T-helper 1 cell treated with Interleukin-12 subunit alpha and Interleukin-12 subunit beta and Interleukin-4 antibody, amounts not matched to agents 30 ng/mL and 1 ng/mL, for 36 hours (primary cell): ENCODE measurements around the gene TM4SF18. TPM values are rescaled to one million over a fixed set of nuclear protein-coding genes. Genes with fewer than 3 reads are reported as not detected.

Experiments
- intact Hi-C: fragments of 100-400 bp; cut with micrococcal nuclease; formaldehyde crosslinking; loops from one replicate; pipeline ENCODE4 v1.15.1; 2024
- total RNA-seq: library from RNA; stranded (reverse); gene quantifications from 2 replicates; pipeline ENCODE4 v1.2.3, GENCODE V29; 2022

The TM4SF18 gene
- total RNA-seq, 1 donor from 2014 or later = not detected

DNA sequence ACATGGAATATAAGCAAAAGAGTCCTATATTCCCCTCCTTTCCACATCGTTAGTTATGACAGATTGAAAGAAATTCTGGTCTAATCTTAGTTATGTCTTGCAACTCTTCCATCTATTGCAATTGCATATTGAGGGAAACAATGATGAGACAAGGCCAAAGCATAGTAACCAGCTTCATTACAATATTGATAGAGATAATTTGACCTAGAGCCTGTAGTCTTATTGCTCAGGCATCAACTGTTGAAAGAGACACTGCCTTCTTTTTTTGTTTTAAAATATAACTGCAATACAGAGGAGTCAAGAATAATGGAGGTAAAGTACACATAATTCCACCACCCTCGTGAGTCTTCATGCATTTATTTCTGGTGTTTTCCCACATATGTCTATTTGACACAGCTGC lies 2.0 kb downstream of the TM4SF18 start:
- intact Hi-C loops = no loop called here

DNA sequence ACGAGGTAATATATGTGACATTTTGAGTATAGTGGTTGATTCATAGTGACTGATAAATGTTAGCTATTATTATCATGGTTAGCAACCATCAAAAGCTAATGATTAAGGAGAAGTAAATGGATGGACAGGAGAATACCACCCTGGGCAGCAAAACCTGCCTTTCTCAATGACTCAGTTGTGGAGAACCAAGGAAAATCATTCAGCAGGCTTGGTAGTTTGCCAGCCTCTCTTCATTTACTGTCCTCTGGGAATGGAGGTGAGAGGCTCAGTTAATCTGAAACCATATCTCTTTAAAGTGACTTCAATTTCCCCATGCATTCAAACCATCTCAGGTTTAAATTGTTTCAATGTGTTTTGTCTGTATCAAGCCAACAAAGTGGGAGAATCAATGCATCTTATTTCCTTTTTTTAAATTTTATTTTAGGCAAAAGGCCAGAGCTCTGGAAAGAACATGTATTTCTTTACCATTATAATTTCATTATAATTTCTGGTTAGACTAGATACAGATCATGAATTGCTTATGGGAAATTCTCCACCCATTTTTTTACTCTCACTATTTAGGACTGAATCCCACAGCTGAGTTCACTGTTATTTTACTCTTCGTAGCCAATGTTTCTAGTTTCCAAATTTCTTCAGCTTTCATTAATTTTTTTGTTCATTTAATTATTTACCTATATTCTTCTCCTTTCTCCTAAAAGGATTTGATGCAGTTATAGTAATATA lies 2.7 kb downstream of the TM4SF18 start:
- intact Hi-C loops = no loop called here

DNA sequence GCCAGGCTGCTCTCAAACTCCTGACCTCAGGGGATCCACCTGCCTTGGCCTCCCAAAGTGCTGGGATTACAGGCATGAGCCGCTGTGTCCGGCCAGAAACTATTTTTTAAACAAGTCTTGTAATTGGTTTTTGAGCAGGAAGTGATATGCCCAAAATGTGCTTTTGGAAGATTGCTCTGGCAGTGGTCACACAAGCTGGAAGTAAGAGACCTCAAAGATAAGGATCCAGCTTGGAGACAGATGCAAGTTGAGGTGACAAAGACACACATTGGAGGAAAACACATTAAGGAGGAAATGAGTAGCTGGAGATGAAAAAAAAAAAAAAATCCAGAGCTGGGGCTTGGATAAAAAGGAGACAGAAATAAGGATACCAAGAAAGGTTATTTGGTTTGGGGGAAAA lies 6.3 kb downstream of the TM4SF18 start:
- intact Hi-C loops = no loop called here

DNA sequence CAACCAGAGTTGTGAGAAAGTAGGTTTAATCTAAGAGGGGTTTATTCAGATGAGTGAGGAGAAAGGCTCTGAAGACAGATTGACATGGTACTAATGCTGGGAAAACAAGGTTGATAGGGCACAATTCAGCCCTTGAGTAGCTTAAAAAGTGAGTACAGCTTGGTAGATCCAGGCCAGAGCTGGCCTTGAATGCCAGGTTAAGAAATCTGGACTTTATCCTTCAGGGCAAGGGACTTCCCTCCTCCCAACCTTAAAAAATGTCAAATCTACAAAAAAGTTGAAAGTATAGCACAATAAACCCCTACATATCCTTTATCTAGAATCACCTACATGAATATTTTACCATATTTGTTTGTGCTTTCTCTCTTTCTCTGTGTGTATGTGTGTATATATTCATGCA lies 7.9 kb downstream of the TM4SF18 start:
- intact Hi-C loops = no loop called here

DNA sequence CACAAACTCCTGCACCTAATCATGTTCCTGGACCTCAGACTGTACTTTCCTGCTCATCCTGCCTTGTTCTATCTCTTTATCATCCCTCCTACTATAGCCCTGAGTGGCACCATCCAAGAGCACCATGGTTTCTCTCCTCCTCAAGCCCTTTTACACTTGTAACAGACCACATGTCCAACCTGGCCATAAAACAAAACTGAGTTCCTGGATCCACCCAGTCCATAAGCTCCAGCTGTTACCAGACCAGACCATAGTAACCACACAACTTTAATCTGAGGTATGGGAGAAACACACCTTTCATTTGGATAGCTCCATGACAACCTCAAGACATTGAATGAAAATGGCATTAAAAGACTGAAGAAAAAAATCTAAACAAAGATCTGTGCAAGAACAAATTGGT lies 9.1 kb downstream of the TM4SF18 start:
- intact Hi-C loops = no loop called here

DNA sequence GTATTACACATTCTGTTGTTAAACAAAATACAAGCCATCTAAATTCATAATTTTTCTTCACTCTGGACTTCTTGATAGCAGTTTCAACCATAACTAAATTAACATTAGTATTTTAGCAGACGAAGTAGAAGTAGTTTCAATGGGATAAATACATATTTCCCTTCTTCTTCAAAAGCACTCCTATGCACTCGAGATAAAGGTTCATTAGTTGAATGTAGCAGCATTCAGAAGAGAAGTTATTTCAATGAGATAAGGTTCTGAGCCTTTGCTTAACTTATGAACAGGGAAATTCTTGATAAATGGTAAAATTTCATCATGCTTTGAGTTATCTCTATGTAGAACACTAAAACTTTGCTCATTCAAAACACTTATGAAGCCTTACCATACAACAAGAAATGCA lies 11.8 kb downstream of the TM4SF18 start:
- intact Hi-C loops = no loop called here

DNA sequence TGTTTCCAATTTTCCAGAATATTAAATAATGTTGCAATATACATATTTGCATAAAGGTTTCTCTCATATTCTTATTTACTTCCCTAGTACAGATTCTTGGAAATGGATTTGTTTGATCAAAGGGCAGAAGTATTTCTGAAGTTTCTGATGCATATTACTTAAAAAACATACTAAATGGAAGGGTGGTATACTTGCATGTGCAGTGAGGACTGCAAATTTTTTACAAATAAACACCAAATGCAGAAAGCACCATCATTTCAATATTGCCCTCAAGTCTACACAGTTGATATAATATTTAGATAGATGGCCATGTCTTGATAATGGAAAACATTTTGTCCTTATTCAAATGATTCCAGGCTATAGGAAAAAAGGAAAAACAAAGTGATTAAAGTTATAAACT lies 12.3 kb downstream of the TM4SF18 start:
- intact Hi-C loops = no loop called here

DNA sequence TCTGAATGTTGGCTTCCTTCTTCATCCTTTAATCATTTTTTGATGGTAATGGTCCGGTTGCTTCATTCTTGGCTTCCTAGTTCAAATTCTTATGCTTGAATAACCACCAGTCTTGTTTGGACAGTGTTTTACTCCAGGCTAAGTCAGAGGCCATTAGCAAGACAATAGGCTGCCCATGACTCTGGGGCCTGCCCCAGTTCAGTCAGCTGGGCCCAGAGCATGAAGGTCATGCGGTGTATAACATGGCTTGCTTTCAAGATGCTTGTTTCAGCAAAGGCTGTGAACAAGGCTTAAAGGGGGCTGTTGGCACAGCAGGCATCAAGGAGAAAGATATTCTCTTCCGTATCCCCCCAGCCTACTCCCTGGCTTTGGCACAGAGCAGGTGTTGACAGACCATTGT lies 13.7 kb downstream of the TM4SF18 start:
- intact Hi-C loops = no loop called here

DNA sequence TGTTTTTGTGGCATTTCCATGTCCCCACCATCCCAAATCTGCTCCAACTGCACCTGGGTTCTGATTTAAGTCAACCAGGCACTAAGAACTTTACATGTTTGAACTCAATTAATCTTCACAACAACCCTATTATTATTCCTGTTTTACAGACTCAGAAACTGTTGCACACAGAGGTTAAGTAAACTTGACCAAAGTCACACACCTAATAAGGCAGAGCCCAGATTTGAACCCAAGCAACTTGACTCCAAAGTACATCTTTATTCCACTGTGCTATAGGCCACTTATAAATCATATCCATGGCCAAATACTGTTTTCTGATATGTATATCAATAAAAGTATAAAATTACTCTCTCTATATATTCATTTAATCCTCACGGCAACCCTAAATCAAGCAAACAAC lies 16.4 kb downstream of the TM4SF18 start:
- intact Hi-C loops = no loop called here

DNA sequence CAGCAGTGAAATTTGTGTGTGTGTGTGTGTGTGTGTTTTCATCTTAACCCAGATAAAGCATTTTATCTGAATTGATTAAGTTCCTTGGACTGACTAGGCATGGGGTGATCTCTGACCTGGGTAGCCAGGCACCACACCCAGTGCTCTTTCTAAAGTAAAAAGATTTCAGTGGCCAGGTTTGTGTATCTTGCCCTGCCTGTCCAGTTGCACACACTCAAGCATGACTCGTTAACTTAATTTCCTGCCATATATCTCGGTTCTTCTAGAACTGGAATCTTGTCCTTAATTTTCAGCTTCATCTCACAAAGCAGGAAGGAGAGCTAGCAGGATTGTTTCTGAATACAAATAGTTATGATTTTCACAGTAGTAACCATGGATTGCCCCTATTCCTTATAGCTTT lies 17.0 kb downstream of the TM4SF18 start:
- intact Hi-C loops = no loop called here

DNA sequence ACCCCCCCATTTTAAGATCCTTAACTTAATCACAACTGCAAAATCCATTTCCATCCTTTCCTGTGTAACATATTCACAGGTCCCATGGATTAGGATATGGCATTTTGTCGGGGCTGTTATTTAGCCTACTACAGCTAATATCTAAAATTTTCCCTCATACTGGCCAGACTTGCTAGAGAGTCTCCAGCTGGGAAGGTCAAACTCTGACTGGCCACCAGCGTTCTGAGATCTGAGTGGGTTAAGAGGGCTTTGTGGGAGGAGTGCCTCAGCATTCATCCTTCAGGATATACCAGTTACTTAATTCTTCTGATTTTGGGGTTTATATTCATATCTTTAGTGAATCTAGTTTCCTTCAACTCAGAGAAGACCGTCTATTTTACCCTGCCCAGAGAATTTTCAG lies 17.7 kb downstream of the TM4SF18 start:
- intact Hi-C loops = no loop called here

DNA sequence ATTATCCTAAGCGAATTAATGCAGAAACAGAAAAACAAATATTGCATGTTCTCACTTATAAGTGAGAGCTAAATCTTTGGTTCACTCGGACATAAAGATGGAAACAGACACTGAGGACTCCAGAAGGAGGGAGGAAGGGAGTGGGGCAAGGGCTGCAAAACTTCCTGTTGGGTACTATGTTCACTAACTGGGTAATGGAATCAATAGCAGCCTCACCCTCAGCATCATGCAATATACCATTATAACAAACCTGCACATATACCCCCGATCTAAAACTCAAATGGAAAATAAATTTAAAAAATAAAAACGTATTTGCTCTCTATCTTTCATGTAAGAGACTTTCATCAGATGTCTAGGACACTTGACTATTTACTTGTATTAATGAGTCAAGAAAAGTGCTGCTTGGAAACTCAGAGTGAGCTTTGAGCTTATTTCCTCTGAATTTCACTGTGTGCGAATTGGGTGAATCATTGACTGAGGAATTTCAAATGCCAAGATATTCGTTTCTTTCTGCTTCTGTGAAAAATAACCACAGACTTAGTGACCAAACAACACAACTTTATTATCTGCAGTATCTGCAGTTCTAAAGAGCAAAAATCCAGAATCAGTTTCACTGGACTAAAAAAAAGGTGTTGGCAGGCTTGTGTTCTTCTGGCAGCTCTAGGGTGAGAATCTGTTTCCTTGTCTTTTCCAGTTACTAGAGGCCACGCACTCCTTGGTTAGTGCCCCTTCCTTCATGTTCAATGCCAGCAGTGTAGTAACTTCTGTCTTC lies 18.4 kb downstream of the TM4SF18 start:
- intact Hi-C loops = no loop called here

DNA sequence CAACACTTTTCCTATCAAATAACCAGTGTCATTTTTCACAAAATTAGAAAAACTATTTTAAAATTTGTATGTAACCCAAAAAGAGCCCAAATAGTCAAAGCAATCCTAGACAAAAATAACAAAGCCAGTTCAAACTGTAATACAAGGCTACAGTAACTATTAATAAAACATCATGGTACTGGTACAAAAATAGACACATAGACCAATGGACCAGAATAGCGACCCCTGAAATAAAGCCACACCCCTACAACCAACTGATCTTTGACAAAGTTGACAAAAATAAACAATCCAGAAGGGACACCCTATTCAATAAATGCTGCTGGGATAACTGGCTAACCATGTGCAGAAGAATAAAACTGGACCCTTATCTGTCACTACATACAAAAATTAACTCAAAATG lies 19.9 kb downstream of the TM4SF18 start:
- intact Hi-C loops = no loop called here

DNA sequence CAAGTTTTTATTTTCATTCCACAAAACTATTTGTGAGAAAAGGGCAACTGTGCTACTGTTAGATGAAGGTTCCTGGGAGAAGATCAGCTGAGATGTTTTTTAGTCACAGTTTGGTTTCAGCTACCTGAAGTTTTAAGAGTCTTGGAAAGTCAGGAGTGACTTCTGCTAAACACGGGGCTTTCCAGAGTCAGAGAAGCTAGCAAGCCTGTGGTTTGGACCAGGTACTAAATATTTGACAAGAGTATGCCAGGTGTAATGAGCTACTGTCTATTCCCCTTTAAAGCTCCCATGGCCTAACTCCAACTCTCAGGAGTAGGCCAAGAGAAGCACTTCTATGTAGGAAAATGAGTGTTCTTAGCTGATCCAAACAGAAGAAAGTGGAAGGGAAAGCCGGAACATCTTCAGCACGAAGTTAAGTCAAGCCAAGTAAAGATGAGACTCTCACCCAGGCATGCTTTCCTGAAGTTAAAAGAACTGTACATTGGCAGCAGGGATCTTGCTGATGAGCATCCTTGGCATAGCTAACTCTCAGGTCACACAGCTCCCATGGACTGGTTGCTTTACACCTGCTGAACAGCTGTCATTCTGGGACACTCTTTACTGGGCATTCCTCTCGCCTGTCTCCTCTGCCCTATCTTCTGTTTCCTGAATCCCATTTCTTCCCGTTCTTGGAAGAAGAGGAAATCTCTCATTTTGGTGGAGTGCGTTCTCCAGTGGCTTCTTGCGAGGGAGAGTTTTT lies 22.5 kb downstream of the TM4SF18 start:
- intact Hi-C loops = no loop called here

DNA sequence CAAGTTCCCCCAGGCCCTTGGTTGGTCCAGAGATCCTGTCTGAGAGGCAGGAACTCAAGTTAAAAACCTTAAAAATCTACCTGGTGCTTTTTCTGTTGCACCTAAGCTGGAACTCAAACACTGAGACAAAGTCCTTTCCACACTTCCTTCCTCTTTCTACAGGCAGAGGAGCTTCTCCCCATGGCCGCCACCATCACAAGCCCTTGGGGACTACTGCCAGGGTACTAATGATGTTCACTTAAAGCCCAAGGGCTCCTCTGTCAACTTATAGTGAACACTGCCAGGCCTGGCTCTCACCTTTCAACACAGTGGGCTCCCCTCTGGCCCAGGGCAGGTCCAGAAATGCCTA lies 26.0 kb downstream of the TM4SF18 start:
- intact Hi-C loops = no loop called here

DNA sequence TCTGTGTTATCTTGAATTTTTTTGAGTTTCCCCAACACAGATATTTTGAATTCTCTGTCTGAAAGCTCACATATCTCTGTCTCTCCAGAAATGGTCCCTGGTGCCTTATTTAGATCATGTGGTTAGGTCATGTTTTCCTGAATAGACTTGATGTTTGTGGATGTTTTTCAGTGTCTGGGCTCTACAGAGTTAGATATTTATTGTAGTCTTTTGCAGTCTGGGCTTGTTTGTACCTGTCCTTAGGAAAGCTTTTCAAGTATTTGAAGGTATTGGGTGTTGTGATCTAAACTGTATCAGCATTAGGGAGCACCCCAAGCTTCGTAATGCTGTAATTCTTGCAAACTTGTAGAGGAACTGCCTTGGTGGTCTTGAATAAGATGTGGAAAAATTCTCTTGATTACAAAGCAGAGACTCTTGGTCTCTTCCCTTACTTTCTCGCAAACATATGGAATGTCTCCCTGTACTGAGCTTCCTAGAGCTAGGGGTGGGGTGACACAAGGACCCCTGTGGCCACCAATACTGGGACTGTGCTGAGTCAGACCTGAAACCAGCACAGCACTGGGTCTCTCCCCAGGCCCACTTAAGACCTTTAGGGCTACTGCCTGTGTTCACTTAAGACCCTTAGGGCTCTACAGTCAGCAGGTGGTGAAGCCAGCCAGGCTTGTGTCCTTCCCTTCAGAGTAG lies 26.5 kb downstream of the TM4SF18 start:
- intact Hi-C loops = no loop called here

DNA sequence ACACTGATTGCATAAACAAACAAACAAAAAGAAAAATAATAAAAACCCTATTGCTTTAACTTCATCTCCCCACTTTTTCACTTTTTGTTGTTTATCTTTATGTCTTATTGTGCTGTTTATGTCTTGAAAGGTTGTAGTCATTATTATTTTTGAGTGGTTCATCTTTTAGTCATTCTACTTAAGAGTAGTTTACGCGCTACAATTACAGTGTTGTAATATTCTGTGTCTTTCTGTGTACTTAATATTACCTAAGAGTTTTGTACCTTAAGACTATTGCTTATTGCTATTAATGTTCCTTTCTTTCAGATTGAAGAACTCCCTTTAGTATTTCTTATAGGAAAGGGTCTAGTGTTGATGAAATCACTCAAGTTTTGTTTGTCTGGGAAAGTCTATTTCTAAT lies 28.1 kb downstream of the TM4SF18 start:
- intact Hi-C loops = no loop called here

DNA sequence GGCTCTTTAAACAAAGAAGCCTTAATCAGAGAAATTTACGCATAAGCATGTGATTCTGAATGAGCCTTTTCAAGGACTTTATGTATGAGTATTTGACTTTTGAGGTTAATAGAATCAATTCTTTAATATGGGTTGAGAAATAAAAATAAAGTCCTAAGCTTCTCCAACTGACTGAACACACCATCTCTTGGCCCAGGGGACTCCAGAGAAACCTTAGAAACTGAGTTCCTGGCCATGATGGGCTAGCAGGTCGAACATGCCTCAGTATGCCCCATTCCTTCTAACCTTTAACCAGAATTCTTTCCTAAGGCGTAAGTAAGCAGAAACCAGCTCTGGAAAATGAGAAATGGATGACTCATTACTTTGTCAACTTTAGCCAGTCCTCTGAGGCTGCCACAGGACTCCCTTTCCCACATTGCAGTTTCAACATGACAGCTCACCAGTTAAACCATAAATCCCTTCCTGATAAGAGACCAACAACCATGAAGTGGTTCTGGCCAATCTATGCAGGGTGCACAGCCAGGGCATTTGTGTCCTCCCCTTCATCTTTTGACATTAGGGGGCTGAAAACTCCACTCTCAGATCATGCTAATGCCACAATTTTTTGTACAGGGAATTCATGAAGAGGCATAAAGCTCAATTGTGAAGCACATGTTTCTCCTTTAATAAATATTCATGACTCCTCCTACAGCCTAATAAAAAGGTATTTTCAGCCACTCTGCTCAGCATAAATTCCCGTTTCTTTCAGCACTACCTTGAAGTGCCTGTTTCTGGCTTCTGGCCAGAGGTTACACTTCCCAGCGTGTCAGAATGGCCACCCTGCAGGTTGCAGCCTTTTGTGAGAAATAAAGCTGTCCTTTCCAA lies 33.3 kb downstream of the TM4SF18 start:
- intact Hi-C loops = no loop called here

DNA sequence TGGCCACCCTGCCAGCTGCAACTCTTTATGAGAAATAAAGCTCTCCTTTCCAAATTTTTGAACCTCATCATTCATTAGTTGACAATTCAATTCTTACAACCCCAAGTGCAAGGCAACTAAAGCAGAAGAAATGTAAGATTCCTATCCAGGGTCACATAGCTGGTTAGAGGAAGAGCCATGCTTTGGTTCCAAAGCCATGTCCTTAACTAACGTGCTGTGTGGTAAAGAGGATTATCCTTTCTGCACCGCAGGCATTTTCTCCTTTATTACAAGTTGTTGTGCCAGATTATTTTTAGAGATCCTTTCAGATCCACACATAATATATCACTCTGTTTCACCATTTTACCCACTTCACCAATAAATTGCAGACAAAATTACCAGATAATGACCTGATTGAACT lies 36.5 kb downstream of the TM4SF18 start:
- intact Hi-C loops = no loop called here

DNA sequence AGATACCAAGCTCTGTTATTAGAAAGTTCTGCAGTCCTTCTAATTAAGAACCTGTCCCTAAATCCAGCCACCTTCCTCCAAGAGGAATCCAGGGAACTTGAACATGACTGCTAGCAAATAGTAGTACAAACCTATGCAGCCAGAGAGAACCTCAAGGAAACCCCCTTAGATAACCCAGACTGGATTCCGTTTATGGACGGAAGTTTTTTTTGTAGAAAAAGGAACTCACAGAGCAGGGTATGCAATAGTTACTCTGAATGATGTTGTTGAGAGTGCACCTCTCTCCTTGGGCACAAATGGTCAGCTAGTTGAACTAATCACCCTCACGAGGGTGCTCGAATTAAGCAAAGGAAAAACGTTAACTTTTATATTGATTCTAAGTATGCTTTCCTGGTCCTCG lies 40.8 kb downstream of the TM4SF18 start:
- intact Hi-C loops = no loop called here

DNA sequence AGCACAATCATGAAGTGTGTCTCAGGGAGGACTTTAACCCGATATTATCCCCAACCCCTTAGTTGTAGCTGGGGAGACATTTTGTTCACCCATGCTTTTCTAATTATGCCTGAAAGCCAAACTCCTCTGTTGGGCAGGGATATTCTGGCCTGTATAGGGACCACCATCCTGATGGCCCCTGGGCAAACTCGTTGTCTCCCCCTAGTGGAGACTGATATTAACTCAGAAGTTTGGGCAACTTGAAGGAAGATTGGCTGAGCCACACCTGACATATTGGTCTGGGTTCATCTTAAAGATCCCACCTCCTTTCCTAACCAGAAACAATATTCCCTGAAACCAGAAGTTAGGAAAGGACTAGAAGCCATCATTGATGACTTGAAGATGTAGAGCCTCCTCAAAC lies 42.3 kb downstream of the TM4SF18 start:
- intact Hi-C loops = loop anchor here (1.0 kb wide), 1 partner anchor 171 kb away; no protein-coding TSS in a partner anchor
